Stomach (tissue), 4 donors: ENCODE data around the gene ETS1.

Experiments
- POLR2A ChIP-seq, 4 donors: fragments of 450-650 bp; IDR thresholded peaks; one replicate each; pipeline ENCODE4 v1.6.1; 2016; ENCODE audit warnings: antibody characterized with exemption in 4 of 4, control low read depth in 2 of 4, mild to moderate bottlenecking in 1 of 4, moderate library complexity in 1 of 4
- TF ChIP-seq, protein P1 (sequence below), 7 experiments: fragments of 450-650 bp in 4 of 7; fragments of 200-600 bp in 3 of 7; sonication (generic) in 3 of 7; IDR thresholded peaks; one replicate each; pipeline ENCODE4 v1.5.1; 2016 to 2019; ENCODE audit warnings: antibody characterized with exemption in 7 of 7, control low read depth in 2 of 7, mild to moderate bottlenecking in 1 of 7

DNA sequence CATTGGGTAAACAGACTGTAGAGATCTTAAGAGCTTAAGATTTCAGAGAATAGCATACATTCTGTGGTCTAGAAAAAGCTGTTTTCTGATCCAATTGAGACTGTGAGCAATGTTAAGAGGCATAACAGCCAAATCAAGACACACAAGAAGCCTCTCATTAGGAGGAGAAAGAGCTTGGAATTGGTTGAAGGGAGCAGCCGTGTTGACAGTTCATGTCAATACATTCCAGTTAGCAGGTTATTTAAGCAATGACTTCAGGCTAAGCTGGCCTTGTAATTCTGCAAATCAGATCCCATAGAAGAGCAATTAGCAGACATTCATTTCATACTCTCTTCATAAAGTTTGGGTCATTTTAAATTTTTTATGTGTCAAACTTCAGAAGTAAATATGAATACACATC, 50.9 kb downstream of the ETS1 start:
- TF ChIP-seq, protein P1, sequence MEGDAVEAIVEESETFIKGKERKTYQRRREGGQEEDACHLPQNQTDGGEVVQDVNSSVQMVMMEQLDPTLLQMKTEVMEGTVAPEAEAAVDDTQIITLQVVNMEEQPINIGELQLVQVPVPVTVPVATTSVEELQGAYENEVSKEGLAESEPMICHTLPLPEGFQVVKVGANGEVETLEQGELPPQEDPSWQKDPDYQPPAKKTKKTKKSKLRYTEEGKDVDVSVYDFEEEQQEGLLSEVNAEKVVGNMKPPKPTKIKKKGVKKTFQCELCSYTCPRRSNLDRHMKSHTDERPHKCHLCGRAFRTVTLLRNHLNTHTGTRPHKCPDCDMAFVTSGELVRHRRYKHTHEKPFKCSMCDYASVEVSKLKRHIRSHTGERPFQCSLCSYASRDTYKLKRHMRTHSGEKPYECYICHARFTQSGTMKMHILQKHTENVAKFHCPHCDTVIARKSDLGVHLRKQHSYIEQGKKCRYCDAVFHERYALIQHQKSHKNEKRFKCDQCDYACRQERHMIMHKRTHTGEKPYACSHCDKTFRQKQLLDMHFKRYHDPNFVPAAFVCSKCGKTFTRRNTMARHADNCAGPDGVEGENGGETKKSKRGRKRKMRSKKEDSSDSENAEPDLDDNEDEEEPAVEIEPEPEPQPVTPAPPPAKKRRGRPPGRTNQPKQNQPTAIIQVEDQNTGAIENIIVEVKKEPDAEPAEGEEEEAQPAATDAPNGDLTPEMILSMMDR (IDR thresholded peaks at IDR 0.05): no peak
- TF ChIP-seq POLR2A (IDR thresholded peaks at IDR 0.05): no peak
